Body of pancreas (tissue), 4 donors: ENCODE results near the gene PNKD. TPM values are rescaled to one million over a fixed set of nuclear protein-coding genes. Genes with fewer than 3 reads are reported as not detected.

Experiments used
- ATAC-seq: fragments of 150-250 bp; one replicate; pipeline ENCODE4 v1.9.1; 2016
- DNase-seq, 4 donors: peaks; one replicate each; pipeline ENCODE4 v3.0.0-alpha.2; 2019
- H3K27ac ChIP-seq, 4 donors: fragments of 200-600 bp; sonication (generic); 1 replicate in 3 of 4; 2 replicates in 1 of 4; pipeline versions ENCODE4 v1.5.1 to v1.6.1; 2016 to 2019; ENCODE audit warnings: mild to moderate bottlenecking in 1 of 4, mixed read lengths in 1 of 4, moderate library complexity in 1 of 4
- H3K27me3 ChIP-seq, 2 donors: fragments of 200-600 bp; sonication (generic); one replicate each; pipeline ENCODE4 v1.6.0; 2016; ENCODE audit warnings: mild to moderate bottlenecking in 1 of 2
- H3K36me3 ChIP-seq, 2 donors: fragments of 200-600 bp; sonication (generic); replicated peaks in 1 of 2; 2 replicates each; pipeline ENCODE4 v1.5.1; 2016; ENCODE audit warnings: low read depth in 2 of 2; ENCODE audit not compliant: insufficient read depth in 1 of 2
- H3K4me1 ChIP-seq: fragments of 200-600 bp; sonication (generic); one replicate; pipeline ENCODE4 v1.6.0; 2016
- H3K4me3 ChIP-seq, 2 donors: fragments of 200-600 bp; sonication (generic); 1 replicate in 1 of 2; 2 replicates in 1 of 2; pipeline ENCODE4 v1.5.1; 2016 to 2019
- H3K9me3 ChIP-seq, 3 donors: fragments of 200-600 bp; sonication (generic); 1 replicate in 2 of 3; 2 replicates in 1 of 3; pipeline ENCODE4 v1.5.1; 2016
- POLR2A ChIP-seq, 3 donors: fragments of 450-650 bp; IDR thresholded peaks; one replicate each; pipeline ENCODE4 v1.6.1; 2016; ENCODE audit warnings: antibody characterized with exemption in 3 of 3, mild to moderate bottlenecking in 2 of 3
- WGBS, 2 donors: methylation state at CpG; one replicate each; pipeline ENCODE4 v1.1.5; 2017; 5-methylcytosine and 5-hydroxymethylcytosine counted together
- intact Hi-C: fragments of 100-400 bp; cut with DNase I; formaldehyde crosslinking; loops from one replicate; pipeline ENCODE4 v1.15.1; 2023
- total RNA-seq, 2 donors: library from RNA; depleted of rRNA; stranded (reverse); fragments of >200 nt; gene quantifications; one replicate each; pipeline ENCODE4 v1.1.0, GENCODE V29; 2016
- TF ChIP-seq, protein P1 (sequence below), 7 experiments: fragments of 450-650 bp in 4 of 7; fragments of 200-600 bp in 3 of 7; sonication (generic) in 3 of 7; IDR thresholded peaks; one replicate each; pipeline ENCODE4 v1.5.1; 2016 to 2019; ENCODE audit warnings: antibody characterized with exemption in 7 of 7

The PNKD gene
- total RNA-seq, 2 donors from 2014 or later, result 17.1 to 21.3 TPM

DNA sequence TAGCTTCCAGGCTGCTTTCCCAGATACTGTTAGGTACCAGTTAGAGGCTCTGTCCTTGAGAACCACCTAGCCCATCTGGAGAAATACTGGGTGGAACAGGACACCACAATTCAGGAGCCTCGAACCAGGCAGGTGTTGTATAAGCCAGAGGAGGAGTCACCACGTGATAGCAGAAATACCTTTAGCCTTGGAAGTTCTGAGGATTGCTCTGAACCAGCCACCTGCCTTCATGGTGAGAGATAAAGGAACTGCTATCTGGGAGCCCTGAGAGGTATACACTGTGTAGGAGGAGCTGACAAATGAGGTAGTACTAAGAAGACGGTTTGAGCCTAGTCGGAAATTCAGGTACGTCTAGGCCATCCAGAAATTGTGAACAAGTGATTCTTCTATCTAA lies 17.1 kb upstream of the PNKD start:
- Histone ChIP-seq H3K4me1 (peaks cover 6% of the 10 kb centered on the region), H3K27me3 (no peaks in the 10 kb centered on the region), H3K27ac (no peak overlapping the region), H3K36me3 (peaks cover 0 to 40% of the 10 kb centered on the region in 2 donors), H3K9me3 (no peaks in the 10 kb centered on the region), H3K4me3 (no peak overlapping the region)
- intact Hi-C loops, result no loop called here
- ATAC-seq (no peak), DNase-seq (no peak)
- WGBS, 2 donors, result 54 to 70% methylated on average over 5 of the region's 5 CpGs
- TF ChIP-seq, protein P1, sequence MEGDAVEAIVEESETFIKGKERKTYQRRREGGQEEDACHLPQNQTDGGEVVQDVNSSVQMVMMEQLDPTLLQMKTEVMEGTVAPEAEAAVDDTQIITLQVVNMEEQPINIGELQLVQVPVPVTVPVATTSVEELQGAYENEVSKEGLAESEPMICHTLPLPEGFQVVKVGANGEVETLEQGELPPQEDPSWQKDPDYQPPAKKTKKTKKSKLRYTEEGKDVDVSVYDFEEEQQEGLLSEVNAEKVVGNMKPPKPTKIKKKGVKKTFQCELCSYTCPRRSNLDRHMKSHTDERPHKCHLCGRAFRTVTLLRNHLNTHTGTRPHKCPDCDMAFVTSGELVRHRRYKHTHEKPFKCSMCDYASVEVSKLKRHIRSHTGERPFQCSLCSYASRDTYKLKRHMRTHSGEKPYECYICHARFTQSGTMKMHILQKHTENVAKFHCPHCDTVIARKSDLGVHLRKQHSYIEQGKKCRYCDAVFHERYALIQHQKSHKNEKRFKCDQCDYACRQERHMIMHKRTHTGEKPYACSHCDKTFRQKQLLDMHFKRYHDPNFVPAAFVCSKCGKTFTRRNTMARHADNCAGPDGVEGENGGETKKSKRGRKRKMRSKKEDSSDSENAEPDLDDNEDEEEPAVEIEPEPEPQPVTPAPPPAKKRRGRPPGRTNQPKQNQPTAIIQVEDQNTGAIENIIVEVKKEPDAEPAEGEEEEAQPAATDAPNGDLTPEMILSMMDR (IDR thresholded peaks at IDR 0.05), result no peak
- TF ChIP-seq POLR2A (IDR thresholded peaks at IDR 0.05), result no peak

DNA sequence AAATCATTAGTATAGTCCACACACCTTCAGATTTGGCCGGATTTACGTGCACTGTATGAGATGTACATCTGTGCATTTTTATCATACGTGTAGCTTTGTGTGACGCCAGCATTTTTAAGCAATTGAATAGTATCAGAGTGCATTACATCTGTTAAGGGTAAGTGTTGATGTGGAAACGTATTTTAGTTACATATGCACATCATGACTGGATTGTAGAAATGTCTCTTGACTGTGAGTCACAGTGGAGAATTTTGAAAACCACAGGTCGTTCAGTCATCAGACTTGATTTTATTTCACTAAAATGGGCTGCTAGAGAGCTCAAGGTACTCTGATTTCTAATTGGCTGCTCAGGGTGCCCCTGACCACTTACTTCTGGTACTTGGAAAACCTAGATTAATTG lies 14.9 kb upstream of the PNKD start:
- TF ChIP-seq, protein P1 (IDR thresholded peaks at IDR 0.05), result no peak
- no peak for TF ChIP-seq POLR2A (IDR thresholded peaks at IDR 0.05)
- WGBS, 2 donors, result 67 to 79% methylated on average over 6 of the region's 6 CpGs
- H3K36me3 ChIP-seq, result peaks cover 0 to 26% of the 10 kb centered on the region in 2 donors

DNA sequence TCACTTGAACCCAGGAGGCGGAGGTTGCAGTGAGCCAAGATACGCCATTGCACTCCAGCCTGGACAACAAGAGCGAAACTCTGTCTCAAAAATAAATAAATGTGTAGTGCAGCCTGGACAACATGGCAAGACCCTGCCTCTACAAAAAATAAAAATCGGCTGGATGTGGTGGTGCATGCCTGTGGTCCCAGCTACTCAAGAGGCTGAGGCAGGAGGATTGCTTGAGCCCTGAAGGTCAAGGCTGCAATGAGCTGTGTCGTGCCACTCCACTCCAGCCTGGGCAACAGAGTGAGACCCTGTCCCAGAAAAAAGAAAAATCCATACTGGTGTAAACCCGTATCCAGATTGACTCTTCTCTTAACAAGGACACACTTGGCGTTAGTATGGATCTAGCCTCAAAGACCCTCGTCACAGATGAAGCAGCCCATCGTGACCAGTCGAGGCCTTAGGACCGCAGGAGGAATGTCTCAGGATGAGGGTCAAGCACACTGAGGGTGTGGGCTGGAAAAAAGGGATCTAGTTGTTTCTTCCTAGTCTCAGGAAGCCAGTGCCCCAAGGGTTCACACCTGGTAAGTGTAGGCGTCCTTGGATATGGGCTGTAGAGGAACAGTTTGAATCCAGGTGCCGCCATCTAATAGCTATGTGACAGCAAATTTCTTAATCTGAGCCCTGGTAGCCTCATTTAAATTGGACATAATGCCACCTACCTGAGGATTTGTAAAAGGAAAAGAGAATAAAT lies 13.5 kb upstream of the PNKD start:
- peaks cover 0 to 18% of the 10 kb centered on the region in 2 donors for H3K36me3 ChIP-seq
- H3K27ac ChIP-seq, result peak overlapping the region in 3 of 4 donors; percentile 39 to 60 (median 42)
- intact Hi-C loops, result no loop called here

More for the DNA sequence above, 14.9 kb upstream of the PNKD start:
- Histone ChIP-seq H3K9me3 (no peaks in the 10 kb centered on the region), H3K27me3 (no peaks in the 10 kb centered on the region), H3K4me1 (peaks cover 13% of the 10 kb centered on the region), H3K27ac (no peak overlapping the region), H3K4me3 (no peak overlapping the region)
- intact Hi-C loops, result no loop called here
- DNase-seq (no peak), ATAC-seq (no peak)

DNA sequence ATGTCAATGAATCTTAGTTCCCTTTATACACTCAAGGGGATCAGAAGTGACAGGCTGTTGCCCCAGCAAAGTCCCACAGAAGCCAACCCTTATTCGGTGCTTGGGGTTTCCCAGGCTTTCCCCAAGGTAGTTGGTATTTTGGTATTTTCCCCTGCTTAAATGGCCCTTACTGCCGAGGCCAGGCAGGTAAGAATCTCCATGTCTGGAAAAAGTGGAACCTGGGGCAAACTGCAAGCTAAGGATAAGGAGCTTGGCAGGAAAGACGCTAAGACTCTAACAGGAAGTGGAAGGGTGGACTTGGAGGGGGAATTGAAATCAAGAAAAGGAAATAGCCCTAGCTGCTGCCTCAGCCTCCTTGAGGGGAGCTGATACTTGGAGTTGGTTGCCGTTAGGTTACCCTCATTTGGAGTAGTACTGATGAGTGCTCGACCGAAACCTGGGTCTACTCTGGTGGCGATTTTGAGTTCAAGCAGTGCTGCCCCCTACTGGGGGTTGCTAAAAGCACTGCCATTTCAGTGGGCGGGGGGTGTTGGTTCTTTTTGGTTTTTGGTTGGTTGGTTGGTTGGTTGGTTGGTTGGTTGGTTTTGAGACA lies 12.8 kb upstream of the PNKD start:
- Histone ChIP-seq H3K36me3 (peaks cover 0 to 14% of the 10 kb centered on the region in 2 donors), H3K4me1 (peaks cover 30% of the 10 kb centered on the region), H3K4me3 (no peak overlapping the region), H3K27me3 (no peaks in the 10 kb centered on the region), H3K9me3 (no peaks in the 10 kb centered on the region), H3K27ac (peak overlapping the region in 3 of 4 donors; percentile 39 to 60 (median 42))
- TF ChIP-seq POLR2A (IDR thresholded peaks at IDR 0.05), result no peak
- TF ChIP-seq, protein P1 (IDR thresholded peaks at IDR 0.05), result peak; percentile 41 to 88 (median 61)
- DNase-seq (peak; percentile 19 to 65 (median 62)), ATAC-seq (peak; percentile 45)
- WGBS, 2 donors, result 29 to 38% methylated on average over 6 to 8 of the region's 8 CpGs
- intact Hi-C loops, result no loop called here

More for the DNA sequence above, 13.5 kb upstream of the PNKD start:
- ATAC-seq (no peak), DNase-seq (no peak)
- Histone ChIP-seq H3K4me3 (no peak overlapping the region), H3K4me1 (peaks cover 27% of the 10 kb centered on the region), H3K27me3 (no peaks in the 10 kb centered on the region), H3K9me3 (no peaks in the 10 kb centered on the region)
- 91 to 95% methylated on average over 13 of the region's 13 CpGs for WGBS, 2 donors
- TF ChIP-seq POLR2A (IDR thresholded peaks at IDR 0.05), result no peak
- TF ChIP-seq, protein P1 (IDR thresholded peaks at IDR 0.05), result no peak
